HFFc6 (cell line): ENCODE data around the gene IKBKE. TPM values are rescaled to one million over a fixed set of nuclear protein-coding genes. Genes with fewer than 3 reads are reported as not detected.

Source experiments
- DNase-seq: peaks from one replicate; pipeline ENCODE4 v3.0.0-alpha.2; 2018
- H3K27ac Mint-ChIP-seq: 2 replicates; pipeline ENCODE4 v1.8.0; 2020; ENCODE audit warnings: mild to moderate bottlenecking, mixed read lengths
- H3K27me3 Mint-ChIP-seq: 2 replicates; pipeline ENCODE4 v1.8.0; 2021; ENCODE audit warnings: mild to moderate bottlenecking, moderate library complexity, mixed read lengths; ENCODE audit not compliant: insufficient read depth
- H3K36me3 Mint-ChIP-seq: 2 replicates; pipeline ENCODE4 v1.8.0; 2021; ENCODE audit warnings: low read depth, mixed read lengths
- H3K4me1 Mint-ChIP-seq: 2 replicates; pipeline ENCODE4 v1.8.0; 2020; ENCODE audit warnings: low read depth, mixed read lengths
- H3K4me3 Mint-ChIP-seq: 2 replicates; pipeline ENCODE4 v1.8.0; 2020; ENCODE audit warnings: mild to moderate bottlenecking, moderate library complexity, mixed read lengths
- H3K9me3 Mint-ChIP-seq: 2 replicates; pipeline ENCODE4 v1.8.0; 2020; ENCODE audit warnings: mild to moderate bottlenecking, mixed read lengths
- long read RNA-seq: library from polyadenylated mRNA; unstranded; transcript quantifications from one replicate; pipeline ENCODE4 v2.0.0, GENCODE V29; 2019
- total RNA-seq, 6 experiments: library from RNA; stranded (reverse); fragmentation: NEBNext Ultra II Directional; extraction: Animal tissue kit (Norgen Biotek cat#: 25700); gene quantifications; 2 replicates in 1 of 6; 3 replicates in 5 of 6; pipeline ENCODE4 v1.2.3, GENCODE V29; 2021
- TF ChIP-seq, protein P1 (sequence below): fragments of 200-600 bp; sonication (generic); IDR thresholded peaks from 2 replicates; pipeline ENCODE4 v1.5.0; 2021; ENCODE audit warnings: antibody characterized with exemption, mild to moderate bottlenecking

The IKBKE gene
- total RNA-seq = 10 to 100 TPM; 15.1 to 19.6 (median 17.1) TPM
- long read RNA-seq, transcript IKBKE-203 (22 exons, 3,221 nt) = major isoform, 9 of 14 reads
- long read RNA-seq, partial matches to known transcripts = 2 of 14 reads
- long read RNA-seq, other reads (novel, unspliced or antisense) = 2 of 14 reads

GRCh38 chr1:206469933-206470691, at the start of gene IKBKE:
IKBKE (plus strand) TSS chr1:206470476; CDS start chr1:206473228, 2,752 bp downstream.
- peak within 1 kb of the TSS; percentile 86 for H3K27ac Mint-ChIP-seq
- H3K4me1 Mint-ChIP-seq = peaks cover 68% of the 10 kb centered on the region
- peaks cover 10% of the 10 kb centered on the region for H3K27me3 Mint-ChIP-seq
- H3K4me3 Mint-ChIP-seq = peak within 1 kb of the TSS; percentile 86
- peak; percentile 70 for DNase-seq
- TF ChIP-seq, protein P1, sequence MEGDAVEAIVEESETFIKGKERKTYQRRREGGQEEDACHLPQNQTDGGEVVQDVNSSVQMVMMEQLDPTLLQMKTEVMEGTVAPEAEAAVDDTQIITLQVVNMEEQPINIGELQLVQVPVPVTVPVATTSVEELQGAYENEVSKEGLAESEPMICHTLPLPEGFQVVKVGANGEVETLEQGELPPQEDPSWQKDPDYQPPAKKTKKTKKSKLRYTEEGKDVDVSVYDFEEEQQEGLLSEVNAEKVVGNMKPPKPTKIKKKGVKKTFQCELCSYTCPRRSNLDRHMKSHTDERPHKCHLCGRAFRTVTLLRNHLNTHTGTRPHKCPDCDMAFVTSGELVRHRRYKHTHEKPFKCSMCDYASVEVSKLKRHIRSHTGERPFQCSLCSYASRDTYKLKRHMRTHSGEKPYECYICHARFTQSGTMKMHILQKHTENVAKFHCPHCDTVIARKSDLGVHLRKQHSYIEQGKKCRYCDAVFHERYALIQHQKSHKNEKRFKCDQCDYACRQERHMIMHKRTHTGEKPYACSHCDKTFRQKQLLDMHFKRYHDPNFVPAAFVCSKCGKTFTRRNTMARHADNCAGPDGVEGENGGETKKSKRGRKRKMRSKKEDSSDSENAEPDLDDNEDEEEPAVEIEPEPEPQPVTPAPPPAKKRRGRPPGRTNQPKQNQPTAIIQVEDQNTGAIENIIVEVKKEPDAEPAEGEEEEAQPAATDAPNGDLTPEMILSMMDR = peak; percentile 52
- peaks cover 6% of the 10 kb centered on the region for H3K36me3 Mint-ChIP-seq
- H3K9me3 Mint-ChIP-seq = no peaks in the 10 kb centered on the region

- H3K36me3 Mint-ChIP-seq = peaks cover 41% of the 10 kb centered on the region
- TF ChIP-seq, protein P1 = no peak
- H3K4me3 Mint-ChIP-seq = no peak overlapping the region
- no peak for DNase-seq
- H3K9me3 Mint-ChIP-seq = no peaks in the 10 kb centered on the region
- no peak overlapping the region for H3K27ac Mint-ChIP-seq
- peaks cover 3% of the 10 kb centered on the region; the same call in 1 of the 2 replicates for H3K27me3 Mint-ChIP-seq
- H3K4me1 Mint-ChIP-seq = peaks cover 46% of the 10 kb centered on the region
These were observed 48.5 kb upstream of the IKBKE start for GRCh38 chr1:206421616-206422340.

GRCh38 chr1:206422525-206422924, 47.8 kb upstream of the IKBKE start:
- Mint-ChIP-seq H3K4me3 (no peak overlapping the region), H3K27ac (no peak overlapping the region), H3K9me3 (no peaks in the 10 kb centered on the region), H3K36me3 (peaks cover 40% of the 10 kb centered on the region), H3K27me3 (peaks cover 3% of the 10 kb centered on the region; the same call in 1 of the 2 replicates), H3K4me1 (peaks cover 43% of the 10 kb centered on the region)
- DNase-seq = no peak
- TF ChIP-seq, protein P1 = no peak

GRCh38 chr1:206427291-206427690, 43.0 kb upstream of the IKBKE start:
- no peak overlapping the region for H3K4me3 Mint-ChIP-seq
- TF ChIP-seq, protein P1 = no peak
- no peak overlapping the region for H3K27ac Mint-ChIP-seq
- peaks cover 34% of the 10 kb centered on the region for H3K36me3 Mint-ChIP-seq
- H3K4me1 Mint-ChIP-seq = peaks cover 26% of the 10 kb centered on the region
- no peak for DNase-seq
- peaks cover 3% of the 10 kb centered on the region; the same call in 1 of the 2 replicates for H3K27me3 Mint-ChIP-seq
- H3K9me3 Mint-ChIP-seq = no peaks in the 10 kb centered on the region

GRCh38 chr1:206429421-206429820, 40.9 kb upstream of the IKBKE start:
- H3K27ac Mint-ChIP-seq = peak overlapping the region; percentile 46
- no peaks in the 10 kb centered on the region for H3K9me3 Mint-ChIP-seq
- no peak overlapping the region; the same call in 1 of the 2 replicates for H3K4me3 Mint-ChIP-seq
- TF ChIP-seq, protein P1 = no peak
- H3K36me3 Mint-ChIP-seq = peaks cover 41% of the 10 kb centered on the region
- peaks cover 20% of the 10 kb centered on the region for H3K4me1 Mint-ChIP-seq
- no peaks in the 10 kb centered on the region for H3K27me3 Mint-ChIP-seq
- no peak for DNase-seq
